NCI-H345 treated with DMSO at 0.1 percent for 48 hours (cell line): Measurements from ENCODE around the gene ACSL5.
"Not testable (repeated sequence)": the region's sequence is repeated elsewhere in the genome, so short reads cannot be mapped to it uniquely, and the experiment has no call there.

ENCODE experiments used
- DNase-seq: peaks from one replicate; lab custom pipeline; 2025; ENCODE audit not compliant: unreplicated experiment; lab: John Stamatoyannopoulos, UW

Gene ACSL5

DNA sequence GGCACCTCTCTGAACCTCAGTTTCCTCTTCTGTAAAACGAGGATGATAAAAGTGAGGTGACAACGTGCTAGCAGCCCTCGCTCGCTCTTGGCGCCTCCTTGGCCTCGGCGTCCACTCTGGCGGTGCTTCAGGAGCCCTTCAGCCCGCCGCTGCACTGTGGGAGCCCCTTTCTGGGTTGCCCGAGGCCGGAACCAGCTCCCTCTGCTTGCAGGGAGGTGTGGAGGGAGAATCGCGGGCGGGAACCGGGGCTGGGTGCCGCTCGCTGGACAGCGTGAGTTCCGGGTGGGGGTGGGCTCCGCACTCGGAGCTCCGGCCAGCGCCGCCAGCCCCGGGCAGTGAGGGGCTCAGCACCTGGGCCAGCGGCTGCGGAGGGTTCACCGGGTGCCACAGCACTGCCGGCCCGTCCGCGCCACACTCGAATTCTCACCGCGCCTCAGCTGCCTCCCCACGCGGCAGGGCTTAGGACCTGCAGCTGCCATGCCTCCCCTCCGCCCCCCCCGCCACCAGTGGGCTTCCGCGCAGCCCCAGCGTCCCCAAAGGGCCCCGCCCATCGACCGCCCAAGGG, 24.3 kb upstream of the ACSL5 start:
- DNase-seq = no peak

DNA sequence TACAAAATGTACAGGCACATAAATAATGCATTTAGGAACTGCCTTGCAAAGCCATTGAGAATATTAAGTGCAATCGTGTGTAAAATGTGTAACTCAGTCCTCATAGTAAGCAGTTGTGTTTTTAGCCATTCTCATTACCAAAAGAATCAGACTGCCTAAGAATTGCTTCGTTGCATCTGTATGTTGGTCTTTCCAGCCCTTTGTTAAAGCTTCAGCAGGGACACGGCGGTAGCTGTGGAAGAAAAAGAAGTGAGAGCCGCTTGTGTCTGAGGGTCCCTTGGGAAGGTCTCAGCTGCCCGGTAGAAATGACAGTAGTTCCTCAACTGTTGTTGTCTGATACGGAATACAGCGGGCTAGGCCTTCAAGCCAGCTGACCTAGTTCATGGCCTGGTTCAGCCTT, 22.8 kb upstream of the ACSL5 start:
- no peak for DNase-seq

DNA sequence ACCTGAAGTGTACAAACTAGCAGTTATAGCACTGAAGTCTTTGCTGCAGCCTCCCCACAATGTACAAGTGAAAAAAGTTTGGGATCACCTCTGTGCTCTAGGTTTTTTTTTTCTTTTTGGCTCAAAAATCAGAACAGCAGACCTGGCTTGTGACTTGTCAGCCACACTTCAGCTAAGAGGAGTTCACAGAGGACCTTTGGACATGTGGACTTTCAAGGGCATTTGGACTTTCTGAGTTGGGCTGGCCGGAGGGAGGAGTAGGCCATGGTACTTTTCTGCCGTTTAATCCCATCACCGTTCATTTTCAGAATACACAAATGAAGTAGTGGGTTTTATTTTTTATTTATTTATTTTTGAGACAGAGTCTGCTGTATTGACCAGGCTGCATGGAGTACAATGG, 21.9 kb upstream of the ACSL5 start:
- DNase-seq = no peak

DNA sequence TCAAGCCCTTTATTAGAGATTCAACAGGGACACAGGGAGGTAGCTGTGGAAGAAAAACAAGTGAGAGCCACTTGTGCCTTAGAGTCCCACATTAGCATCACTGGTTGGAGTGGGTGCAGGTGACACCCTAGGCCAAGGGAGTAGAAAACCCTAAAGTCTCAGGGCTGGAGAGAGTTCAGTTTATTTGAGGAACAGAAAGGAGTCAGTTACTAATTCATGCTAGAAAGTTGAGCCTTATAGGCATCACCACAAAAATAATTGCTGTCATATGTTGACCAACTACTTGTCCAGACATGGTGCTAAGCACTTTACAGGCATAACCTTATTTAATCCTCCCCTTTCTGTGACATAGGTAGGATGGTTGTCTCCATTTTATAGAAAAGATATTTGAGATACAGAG, 20.9 kb upstream of the ACSL5 start:
- DNase-seq = no peak

DNA sequence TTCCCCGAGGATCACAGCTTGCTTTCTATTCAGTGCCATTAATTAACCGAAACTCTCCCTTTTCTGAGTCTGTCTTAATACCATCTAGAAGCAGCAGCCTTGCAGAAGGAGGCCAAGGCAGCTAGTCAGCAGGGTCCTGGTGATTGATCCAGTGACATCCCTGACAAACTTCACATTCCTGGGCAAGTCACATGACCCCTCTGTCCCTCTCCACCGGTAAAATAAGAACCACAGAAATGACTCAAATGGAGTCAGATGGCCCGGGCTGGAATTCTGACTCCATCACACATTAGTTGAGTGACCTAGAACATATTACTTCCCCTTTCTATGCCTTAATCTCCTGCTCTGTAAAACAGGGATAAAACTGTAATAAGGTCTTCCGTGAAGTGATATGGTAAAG, 17.2 kb upstream of the ACSL5 start:
- DNase-seq = no peak

GRCh38 chr10:112359606-112360307, 14.2 kb upstream of the ACSL5 start:
- no peak for DNase-seq

DNA sequence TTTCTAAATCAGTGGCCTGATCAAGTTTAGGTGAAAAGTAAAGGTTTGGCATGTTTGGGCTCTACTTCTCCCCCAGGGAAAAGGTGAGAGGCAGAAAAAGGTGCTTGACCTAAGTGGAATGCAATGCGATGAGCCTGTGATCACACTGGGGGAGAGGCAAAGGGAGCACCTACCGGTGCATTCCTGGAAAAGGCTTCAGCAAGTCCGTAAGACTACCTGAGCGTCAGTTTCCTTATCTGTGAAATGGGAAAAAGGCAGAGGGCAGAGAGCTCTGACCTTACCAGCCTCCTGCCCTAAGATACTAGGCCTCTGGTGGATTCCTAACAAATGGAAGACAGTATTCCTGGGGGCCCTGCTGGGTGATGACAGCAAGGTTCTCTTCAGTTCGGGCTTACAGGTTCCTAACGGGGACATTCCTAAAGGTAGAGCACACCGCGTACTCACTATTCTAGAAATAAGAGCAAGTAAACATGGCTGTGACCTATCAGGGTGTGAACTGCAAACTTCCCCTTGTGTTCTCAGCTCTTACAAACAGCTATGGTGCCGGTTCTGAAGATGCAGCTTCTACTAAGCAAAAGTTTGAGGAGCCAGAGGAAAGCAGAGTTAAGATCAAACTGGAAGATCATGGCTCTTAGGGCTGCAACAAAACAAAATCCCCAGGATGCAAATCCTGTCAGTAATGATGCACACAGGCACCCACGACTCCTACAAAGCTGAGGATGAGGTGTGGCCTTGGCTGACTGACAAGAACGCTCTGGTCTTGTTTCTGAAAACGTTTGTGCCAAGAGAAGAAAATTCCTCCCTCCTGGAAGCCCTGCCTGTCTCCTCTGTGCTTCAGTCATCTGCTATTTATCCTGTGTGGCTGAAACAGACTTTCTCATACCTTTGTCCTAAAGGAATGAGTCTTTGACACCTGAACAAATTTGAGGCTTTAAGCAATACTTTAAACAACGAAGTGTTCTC, 13.3 kb upstream of the ACSL5 start:
- no peak for DNase-seq

DNA sequence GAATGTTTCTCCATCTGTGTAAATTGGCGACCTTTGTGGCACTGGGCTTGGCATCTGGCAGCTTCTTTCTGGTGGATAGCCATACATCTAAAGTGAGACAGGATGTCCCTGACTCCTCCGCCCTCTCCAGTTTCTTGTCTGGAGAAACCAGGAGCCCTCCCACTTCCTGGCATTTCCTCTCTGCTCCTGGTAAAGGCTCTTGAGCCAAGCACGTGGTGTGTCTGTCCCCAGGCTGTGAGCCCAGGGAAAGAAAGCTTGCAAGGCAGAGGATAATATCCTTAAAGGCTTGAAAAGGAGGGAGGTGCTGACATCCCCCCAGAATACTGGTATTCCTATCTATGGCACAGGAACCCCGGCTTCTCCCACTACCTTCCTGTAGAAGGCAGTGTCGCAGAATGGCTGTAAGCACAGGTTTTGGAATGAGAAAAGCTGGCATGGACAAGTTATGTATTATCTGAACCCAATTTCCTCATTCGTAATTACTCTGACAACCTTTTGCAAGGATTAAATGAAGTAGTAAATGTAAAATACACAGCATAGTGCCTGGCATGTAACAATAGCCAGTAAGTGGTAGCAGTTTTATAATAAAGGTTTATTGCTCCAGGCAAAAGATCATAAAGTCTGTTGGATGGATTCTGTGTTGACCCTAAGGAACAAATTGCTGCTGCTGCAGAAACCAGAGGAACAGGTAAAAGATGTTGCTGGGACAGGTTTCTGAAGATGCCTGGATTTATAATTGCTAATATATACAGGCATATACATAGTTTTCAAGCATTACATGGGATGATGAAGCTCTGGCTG, 11.8 kb upstream of the ACSL5 start:
- no peak for DNase-seq

DNA sequence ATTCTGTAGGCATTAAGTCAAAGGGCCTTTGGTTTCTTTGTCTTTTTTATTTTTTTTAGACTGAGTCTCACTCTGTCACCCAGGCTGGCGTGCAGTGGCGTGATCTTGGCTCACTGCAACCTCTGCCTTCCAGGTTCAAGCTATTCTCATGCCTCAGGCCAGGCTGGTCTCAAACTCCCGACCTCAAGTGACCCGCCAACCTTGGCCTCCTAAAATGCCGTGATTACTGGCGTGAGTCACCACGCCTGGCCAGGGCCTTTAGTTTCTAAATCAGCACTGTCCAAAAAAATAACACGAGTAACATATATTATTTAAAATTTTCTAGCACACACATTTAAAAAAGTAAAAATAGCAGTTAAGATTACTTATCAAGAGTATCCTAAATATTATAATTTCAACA, 11.1 kb upstream of the ACSL5 start:
- no peak for DNase-seq

DNA sequence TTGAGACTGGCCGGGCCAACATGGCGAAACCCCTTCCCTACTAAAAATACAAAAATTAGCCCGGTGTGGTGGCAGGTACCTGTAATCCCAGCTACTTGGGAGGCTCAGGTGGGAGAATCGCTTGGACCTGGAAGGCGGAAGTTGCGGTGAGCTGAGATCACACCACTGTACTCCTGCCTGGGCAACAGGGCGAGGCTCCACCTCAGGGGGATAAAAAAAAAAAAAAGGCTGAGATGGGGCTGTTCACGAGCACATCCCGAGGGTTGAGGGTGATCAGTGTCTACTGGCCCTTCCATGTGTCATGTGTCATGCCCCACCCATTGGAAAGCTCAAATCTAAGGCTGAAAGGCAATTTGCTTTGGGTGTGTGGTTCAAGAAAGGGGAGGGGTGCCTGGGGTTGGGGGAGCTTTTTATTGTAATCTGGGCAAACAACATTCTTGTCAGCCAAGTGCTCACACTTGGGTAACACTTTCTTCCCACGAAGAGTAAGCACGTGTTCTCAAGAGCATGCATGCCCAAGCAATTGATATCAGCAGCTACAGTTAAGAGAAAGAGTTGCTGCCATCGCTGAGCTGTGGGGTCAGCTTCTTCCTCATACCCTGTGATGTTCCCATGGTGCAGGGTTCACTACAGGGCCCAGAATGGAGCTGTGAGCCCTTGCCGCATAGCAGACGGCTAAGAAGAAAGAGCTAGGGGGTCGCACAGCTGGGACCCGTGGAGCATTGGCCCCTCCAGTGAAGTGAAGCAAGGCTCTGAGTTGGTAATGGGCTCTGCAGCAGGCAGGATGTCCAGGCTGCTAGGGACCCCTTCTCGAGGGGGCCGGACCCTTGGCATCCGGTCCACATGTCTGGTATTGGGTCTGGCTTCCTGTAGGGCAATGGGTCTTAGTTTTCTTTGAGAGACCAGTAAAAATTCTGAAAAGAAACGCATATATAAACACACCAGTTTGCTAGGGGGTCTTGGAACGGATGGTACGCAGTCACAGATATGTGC, 9.9 kb upstream of the ACSL5 start:
- DNase-seq = no peak

- no peak for DNase-seq
Measured at GRCh38 chr10:112365014-112365432, 8.9 kb upstream of the ACSL5 start.

- no peak for DNase-seq
Measured at GRCh38 chr10:112365451-112365850, 8.5 kb upstream of the ACSL5 start.

DNA sequence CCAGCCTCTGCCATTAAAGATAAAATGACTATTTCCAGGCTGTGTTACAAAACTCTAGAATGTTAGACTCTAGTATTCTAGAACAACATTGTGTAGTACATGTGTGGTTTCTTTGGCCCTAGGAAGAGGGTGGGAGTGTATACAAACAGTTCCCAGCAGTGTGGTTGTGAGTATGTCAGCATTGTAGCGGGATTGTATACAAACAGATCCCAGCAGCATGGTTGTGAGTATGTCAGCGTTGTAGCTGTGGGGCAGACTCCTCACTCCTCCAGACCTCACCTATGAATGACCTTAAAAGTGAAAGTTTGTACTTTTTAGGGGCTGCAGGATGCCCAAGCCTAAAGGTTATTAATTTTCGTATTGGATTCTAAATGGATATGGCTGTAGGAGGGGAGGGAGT, 6.9 kb upstream of the ACSL5 start:
- DNase-seq = no peak

DNA sequence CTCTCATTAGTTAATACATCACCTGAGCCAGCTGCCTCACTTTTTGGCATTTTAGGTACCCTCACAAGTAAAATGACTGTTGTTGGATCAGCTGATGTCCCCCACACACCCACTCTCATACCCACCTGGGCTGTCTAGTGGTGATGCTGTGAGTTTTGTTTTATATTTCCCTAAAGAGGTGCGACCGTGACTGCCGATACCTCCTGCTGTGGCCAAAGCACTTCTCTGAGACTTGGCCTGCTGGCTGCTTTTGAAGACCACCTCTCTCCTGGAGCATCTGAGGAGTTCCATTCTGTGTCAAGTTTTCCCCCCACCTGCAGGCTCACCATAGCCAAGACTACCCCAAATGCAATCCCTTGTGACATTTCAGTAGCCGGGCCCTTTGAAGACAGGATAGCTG, 6.4 kb upstream of the ACSL5 start:
- DNase-seq = no peak

GRCh38 chr10:112369495-112370423, 4.2 kb upstream of the ACSL5 start:
- no peak for DNase-seq

GRCh38 chr10:112370424-112370819, 3.5 kb upstream of the ACSL5 start:
- no peak for DNase-seq

- not testable (repeated sequence) for DNase-seq
Measured at GRCh38 chr10:112371326-112371725, 2.6 kb upstream of the ACSL5 start.

DNA sequence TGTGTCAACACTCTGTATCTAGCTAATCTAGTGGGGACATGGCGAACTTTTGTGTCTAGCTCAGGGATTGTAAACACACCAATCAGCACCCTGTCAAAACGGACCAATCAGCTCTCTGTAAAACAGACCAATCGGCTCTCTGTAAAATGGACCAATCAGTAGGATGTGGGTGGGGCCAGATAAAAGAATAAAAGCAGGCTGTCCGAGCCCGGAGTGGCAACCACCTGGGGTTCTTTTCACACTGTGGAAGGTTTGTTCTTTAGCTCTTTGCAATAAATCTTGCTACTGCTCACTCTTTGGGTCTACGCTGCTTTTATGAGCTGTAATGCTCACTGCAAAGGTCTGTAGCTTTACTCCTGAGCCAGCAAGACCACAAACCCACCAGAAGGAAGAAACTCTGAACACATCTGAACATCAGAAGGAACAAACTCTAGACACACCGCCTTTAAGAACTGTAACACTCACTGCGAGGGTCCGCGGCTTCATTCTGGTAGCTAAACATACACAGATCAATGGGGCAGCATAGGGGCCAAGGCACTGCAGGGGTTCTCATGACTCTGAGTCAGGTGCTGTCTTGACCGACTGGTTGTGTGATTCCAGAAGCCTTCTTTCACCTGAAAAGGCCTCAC, 1.6 kb upstream of the ACSL5 start:
- DNase-seq = not testable (repeated sequence)
